Neural crest cell (in vitro differentiated cells): ENCODE results near the gene IQCE. TPM values are rescaled to one million over a fixed set of nuclear protein-coding genes. Genes with fewer than 3 reads are reported as not detected.

ENCODE experiments used
- DNase-seq: peaks from one replicate; pipeline ENCODE4 v3.0.0; 2021; ENCODE audit warnings: low read depth, mixed read lengths, low spot score
- H3K27ac Mint-ChIP-seq: one replicate; pipeline ENCODE4 v1.8.0; 2021; ENCODE audit warnings: mild to moderate bottlenecking, mixed read lengths; ENCODE audit not compliant: unreplicated experiment
- H3K27me3 Mint-ChIP-seq: 2 replicates; pipeline ENCODE4 v1.8.0; 2021; ENCODE audit warnings: low read depth, mild to moderate bottlenecking, mixed read lengths
- H3K36me3 Mint-ChIP-seq: 2 replicates; pipeline ENCODE4 v1.8.0; 2021; ENCODE audit warnings: low read depth, mild to moderate bottlenecking, mixed read lengths
- H3K4me1 Mint-ChIP-seq: 2 replicates; pipeline ENCODE4 v1.8.0; 2021; ENCODE audit warnings: mixed read lengths
- H3K4me3 Mint-ChIP-seq: one replicate; pipeline ENCODE4 v1.8.0; 2021; ENCODE audit warnings: mild to moderate bottlenecking, mixed read lengths
- H3K9me3 Mint-ChIP-seq: 2 replicates; pipeline ENCODE4 v1.8.0; 2021; ENCODE audit warnings: mixed read lengths
- CTCF ChIP-seq: fragments of 200-600 bp; sonication (generic); conservative IDR thresholded peaks from 2 replicates; pipeline ENCODE4 v1.5.0; 2021; ENCODE audit warnings: antibody characterized with exemption, mild to moderate bottlenecking
- total RNA-seq: library from RNA; stranded (reverse); gene quantifications from 2 replicates; pipeline ENCODE4 v1.2.1, GENCODE V29; 2021

Gene IQCE
- total RNA-seq, 1 donor from 2014 or later = 22.4 TPM

GRCh38 chr7:2631946-2632732 is 73.4 kb downstream of the IQCE start, which contains the start of gene TTYH3:
TTYH3 (plus strand) TSS chr7:2631986; CDS start chr7:2632156, 170 bp downstream.
- Mint-ChIP-seq H3K9me3 (no peaks in the 10 kb centered on the region), H3K36me3 (no peaks in the 10 kb centered on the region), H3K4me1 (peaks cover 46% of the 10 kb centered on the region), H3K4me3 (peak within 1 kb of the TSS; percentile 97), H3K27ac (peak within 1 kb of the TSS; percentile 97), H3K27me3 (no peaks in the 10 kb centered on the region)
- no peak for TF ChIP-seq CTCF
- DNase-seq = no peak

DNA sequence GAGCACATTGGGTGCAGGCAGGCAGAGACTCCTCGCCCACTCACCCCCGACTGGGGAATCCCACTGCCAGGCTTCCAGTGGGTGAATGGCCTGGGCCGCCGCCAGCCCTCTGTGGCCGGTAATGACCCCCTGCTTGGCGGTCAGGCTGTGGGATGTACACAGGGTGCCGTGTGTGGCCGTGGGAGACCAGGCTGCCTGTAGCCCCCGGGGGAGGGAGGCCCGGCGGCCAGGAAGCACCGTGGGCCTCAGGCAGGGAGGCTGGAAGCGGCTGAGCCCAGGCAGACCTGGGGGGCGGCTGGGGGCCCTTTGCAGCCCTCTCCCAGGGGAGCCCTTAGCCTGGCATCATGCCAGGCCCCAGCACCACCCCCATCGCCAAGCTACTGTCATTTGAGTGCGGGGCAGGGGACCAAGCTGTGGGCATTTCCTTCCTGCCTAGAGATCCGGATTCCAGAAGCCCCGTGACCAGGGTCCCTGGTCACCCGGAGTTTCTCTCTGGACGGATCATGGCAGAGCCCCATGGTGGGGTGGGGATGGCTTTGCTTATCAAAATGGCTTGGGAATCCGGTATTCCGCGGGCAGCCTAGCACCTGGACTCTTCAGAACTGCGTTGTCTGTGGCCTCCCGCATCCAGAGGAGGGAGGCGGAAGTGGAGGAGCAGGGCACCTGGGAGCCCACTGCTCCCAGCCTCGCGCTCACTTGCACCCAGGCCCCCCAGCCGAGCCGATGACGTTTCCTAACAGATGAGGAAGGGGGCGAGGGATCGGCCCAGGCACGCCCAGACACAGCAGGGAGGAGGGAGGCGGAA is 74.2 kb downstream of the IQCE start:
- TF ChIP-seq CTCF = no peak
- H3K9me3 Mint-ChIP-seq = no peaks in the 10 kb centered on the region
- peaks cover 43% of the 10 kb centered on the region for H3K4me1 Mint-ChIP-seq
- H3K27me3 Mint-ChIP-seq = no peaks in the 10 kb centered on the region
- H3K36me3 Mint-ChIP-seq = no peaks in the 10 kb centered on the region
- H3K4me3 Mint-ChIP-seq = peak overlapping the region; percentile 97
- peak overlapping the region; percentile 97 for H3K27ac Mint-ChIP-seq
- DNase-seq = no peak

GRCh38 chr7:2633538-2634266 is 74.9 kb downstream of the IQCE start:
- H3K27ac Mint-ChIP-seq = peak overlapping the region; percentile 71
- no peaks in the 10 kb centered on the region for H3K9me3 Mint-ChIP-seq
- DNase-seq = no peak
- no peak for TF ChIP-seq CTCF
- peak overlapping the region; percentile 97 for H3K4me3 Mint-ChIP-seq
- no peaks in the 10 kb centered on the region for H3K27me3 Mint-ChIP-seq
- peaks cover 38% of the 10 kb centered on the region for H3K4me1 Mint-ChIP-seq
- H3K36me3 Mint-ChIP-seq = no peaks in the 10 kb centered on the region

DNA sequence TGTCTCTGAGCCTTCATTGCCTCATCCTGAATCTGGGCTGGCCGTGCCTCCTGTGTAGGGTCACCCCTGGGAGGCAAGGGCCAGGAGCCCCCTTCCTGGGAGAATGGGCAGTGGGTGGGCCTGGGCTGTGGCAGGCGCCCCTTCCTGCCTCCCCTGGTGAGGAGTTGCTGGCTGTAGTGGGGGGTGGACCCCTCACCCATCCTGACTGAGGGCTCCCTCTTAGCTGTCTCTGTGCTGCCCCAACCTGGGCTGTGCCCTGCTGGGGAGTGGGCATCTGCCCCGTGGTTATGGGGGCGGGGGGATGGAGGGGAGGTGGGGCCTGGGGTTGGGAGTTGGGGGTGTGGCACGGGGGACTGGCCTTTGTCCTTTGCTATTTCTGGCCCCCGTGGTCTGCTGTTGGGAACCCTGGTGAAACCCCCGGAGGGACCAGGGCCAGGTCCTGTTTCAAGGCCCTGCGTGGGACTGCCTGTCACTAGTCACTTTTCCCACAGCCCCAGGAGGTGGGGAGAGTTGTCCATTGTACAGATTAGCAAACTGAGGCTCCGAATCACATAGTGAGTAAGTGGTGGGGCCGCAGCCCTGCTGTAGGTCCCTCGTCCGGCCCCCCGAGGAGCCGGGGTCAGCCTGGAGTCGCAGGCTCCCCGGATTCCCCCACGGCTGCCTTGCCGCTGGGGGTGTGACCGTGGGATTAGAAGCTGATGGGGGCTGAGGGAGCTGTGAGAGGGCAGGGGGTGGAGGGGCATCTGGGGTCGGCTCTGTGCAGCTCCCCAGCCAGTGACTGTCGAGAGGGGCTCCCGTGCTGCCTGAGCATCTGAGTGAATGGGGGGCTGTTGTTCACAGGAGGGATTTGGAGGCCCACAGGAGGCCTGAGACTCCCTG is 75.7 kb downstream of the IQCE start:
- no peak for DNase-seq

More for the DNA sequence above, 75.7 kb downstream of the IQCE start:
- no peak overlapping the region for H3K27ac Mint-ChIP-seq
- peaks cover 37% of the 10 kb centered on the region for H3K4me1 Mint-ChIP-seq
- peak overlapping the region; percentile 97 for H3K4me3 Mint-ChIP-seq
- H3K27me3 Mint-ChIP-seq = no peaks in the 10 kb centered on the region
- no peak for TF ChIP-seq CTCF
- no peaks in the 10 kb centered on the region for H3K9me3 Mint-ChIP-seq
- H3K36me3 Mint-ChIP-seq = no peaks in the 10 kb centered on the region
